UCSD-AML1 (cell line): Measurements from ENCODE around the gene MPRIP.

ENCODE experiments used
- DNase-seq: peaks from one replicate; lab custom pipeline; 2025; ENCODE audit not compliant: unreplicated experiment; lab: John Stamatoyannopoulos, UW

The MPRIP gene

GRCh38 chr17:17161121-17161520 is 118.9 kb downstream of the MPRIP start:
- no peak for DNase-seq

GRCh38 chr17:17161759-17162158 is 119.5 kb downstream of the MPRIP start:
- DNase-seq: no peak

GRCh38 chr17:17164156-17164555 is 121.9 kb downstream of the MPRIP start:
- DNase-seq: no peak

- no peak for DNase-seq
These were observed 122.4 kb downstream of the MPRIP start for GRCh38 chr17:17164676-17165075.

- no peak for DNase-seq
These were observed 123.5 kb downstream of the MPRIP start for GRCh38 chr17:17165666-17166308.

- DNase-seq: no peak
These were observed 124.2 kb downstream of the MPRIP start for GRCh38 chr17:17166446-17166845.

GRCh38 chr17:17167356-17167755 is 125.1 kb downstream of the MPRIP start:
- DNase-seq: no peak

GRCh38 chr17:17167986-17168385 is 125.7 kb downstream of the MPRIP start:
- no peak for DNase-seq

GRCh38 chr17:17168401-17168800 is 126.1 kb downstream of the MPRIP start:
- DNase-seq: no peak

GRCh38 chr17:17169396-17169795 is 127.1 kb downstream of the MPRIP start:
- DNase-seq: no peak

- DNase-seq: no peak
These were observed 128.2 kb downstream of the MPRIP start for GRCh38 chr17:17170346-17170985.

GRCh38 chr17:17171186-17171585 is 128.9 kb downstream of the MPRIP start:
- DNase-seq: no peak

GRCh38 chr17:17172001-17172939 is 130.0 kb downstream of the MPRIP start:
- no peak for DNase-seq

- DNase-seq: no peak
These were observed 130.7 kb downstream of the MPRIP start for GRCh38 chr17:17172990-17173389.

- DNase-seq: no peak
These were observed 131.7 kb downstream of the MPRIP start for GRCh38 chr17:17173921-17174320.

GRCh38 chr17:17175340-17175739 is 133.1 kb downstream of the MPRIP start:
- no peak for DNase-seq

GRCh38 chr17:17175917-17176316 is 133.7 kb downstream of the MPRIP start:
- DNase-seq: no peak

- no peak for DNase-seq
These were observed 134.1 kb downstream of the MPRIP start for GRCh38 chr17:17176341-17176740.

- no peak for DNase-seq
These were observed 134.9 kb downstream of the MPRIP start for GRCh38 chr17:17177176-17177575.

GRCh38 chr17:17179371-17179827 is 137.1 kb downstream of the MPRIP start:
- no peak for DNase-seq

- no peak for DNase-seq
These were observed 137.9 kb downstream of the MPRIP start for GRCh38 chr17:17180141-17180603.
